Mucosa of descending colon (tissue), 3 donors: ENCODE results near the gene CLDN7. TPM values are rescaled to one million over a fixed set of nuclear protein-coding genes. Genes with fewer than 3 reads are reported as not detected.

Source experiments
- ATAC-seq: fragments of 200-7000 bp; cut with Tn5 transposase; one replicate; pipeline ENCODE4 v1.9.1; 2020; ENCODE audit warnings: mild to moderate bottlenecking, moderate library complexity
- DNase-seq, 3 donors: peaks; one replicate each; pipeline ENCODE4 v3.0.0-alpha.2; 2020
- H3K36me3 ChIP-seq: fragments of 200-600 bp; one replicate; pipeline ENCODE4 v1.8.0; 2021; ENCODE audit warnings: low read depth, mild to moderate bottlenecking
- H3K4me1 ChIP-seq: fragments of 200-600 bp; one replicate; pipeline ENCODE4 v1.8.0; 2021; ENCODE audit warnings: low read depth, mild to moderate bottlenecking
- H3K4me3 ChIP-seq: fragments of 200-600 bp; one replicate; pipeline ENCODE4 v1.8.0; 2021; ENCODE audit warnings: mild to moderate bottlenecking
- H3K9me3 ChIP-seq: fragments of 200-600 bp; one replicate; pipeline ENCODE4 v1.8.0; 2021; ENCODE audit warnings: mild to moderate bottlenecking
- intact Hi-C, 2 donors: fragments of 100-400 bp; cut with DNase I in 1 of 2; cut with micrococcal nuclease in 1 of 2; formaldehyde crosslinking; loops; one replicate each; pipeline versions ENCODE4 v1.11.0 to v1.11.1; 2022; cut with DNase I, micrococcal nuclease
- total RNA-seq, 3 donors: library from RNA; stranded (reverse); fragmentation: NEBNext Ultra II Directional in 2 of 3; extraction: Animal tissue kit (Norgen Biotek cat#: 25700) in 2 of 3; gene quantifications; one replicate each; pipeline versions ENCODE4 v1.2.1 to v1.2.4, GENCODE V29; 2021 to 2023
- TF ChIP-seq, protein P1 (sequence below): fragments of 200-600 bp; IDR thresholded peaks from one replicate; pipeline ENCODE4 v1.8.0; 2022; ENCODE audit warnings: antibody characterized with exemption, mild to moderate bottlenecking
- donor health status: DM: no; HTN: no; CAD: no; lungs with moderate emphysema.
- donor health status: DM: no; HTN: no; CAD: no.
- donor health status: DM: no; HTN: yes; CAD: no.

The CLDN7 gene
- total RNA-seq, 3 donors from 2014 or later, result 586 to 1,244 (median 934) TPM

DNA sequence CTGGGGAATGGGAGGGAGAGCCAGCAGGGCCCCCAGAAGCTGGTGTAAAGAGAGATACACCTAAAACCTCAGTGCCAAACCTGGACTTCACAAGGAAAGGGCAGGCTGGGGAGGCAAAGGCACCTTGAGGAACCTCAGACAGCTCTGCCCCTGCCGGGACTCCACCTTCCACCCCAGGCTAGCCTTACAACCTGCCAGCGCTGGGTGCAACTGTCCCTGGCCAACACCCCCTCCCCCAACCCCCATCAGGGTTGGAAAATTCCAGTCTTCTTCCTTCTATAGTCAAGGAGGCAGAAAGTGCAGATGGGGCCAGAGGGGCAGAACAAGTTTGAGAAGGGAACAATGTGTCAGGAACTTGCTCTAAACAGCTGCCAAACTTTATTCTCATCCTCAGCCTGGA lies 29.9 kb upstream of the CLDN7 start:
- Histone ChIP-seq H3K4me3 (no peak overlapping the region), H3K9me3 (no peaks in the 10 kb centered on the region), H3K4me1 (peaks cover 23% of the 10 kb centered on the region), H3K36me3 (no peaks in the 10 kb centered on the region)
- intact Hi-C loops, result no loop called here
- TF ChIP-seq, protein P1, sequence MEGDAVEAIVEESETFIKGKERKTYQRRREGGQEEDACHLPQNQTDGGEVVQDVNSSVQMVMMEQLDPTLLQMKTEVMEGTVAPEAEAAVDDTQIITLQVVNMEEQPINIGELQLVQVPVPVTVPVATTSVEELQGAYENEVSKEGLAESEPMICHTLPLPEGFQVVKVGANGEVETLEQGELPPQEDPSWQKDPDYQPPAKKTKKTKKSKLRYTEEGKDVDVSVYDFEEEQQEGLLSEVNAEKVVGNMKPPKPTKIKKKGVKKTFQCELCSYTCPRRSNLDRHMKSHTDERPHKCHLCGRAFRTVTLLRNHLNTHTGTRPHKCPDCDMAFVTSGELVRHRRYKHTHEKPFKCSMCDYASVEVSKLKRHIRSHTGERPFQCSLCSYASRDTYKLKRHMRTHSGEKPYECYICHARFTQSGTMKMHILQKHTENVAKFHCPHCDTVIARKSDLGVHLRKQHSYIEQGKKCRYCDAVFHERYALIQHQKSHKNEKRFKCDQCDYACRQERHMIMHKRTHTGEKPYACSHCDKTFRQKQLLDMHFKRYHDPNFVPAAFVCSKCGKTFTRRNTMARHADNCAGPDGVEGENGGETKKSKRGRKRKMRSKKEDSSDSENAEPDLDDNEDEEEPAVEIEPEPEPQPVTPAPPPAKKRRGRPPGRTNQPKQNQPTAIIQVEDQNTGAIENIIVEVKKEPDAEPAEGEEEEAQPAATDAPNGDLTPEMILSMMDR, result no peak
- DNase-seq, result no peak
- ATAC-seq, result no peak

GRCh38 chr17:7290685-7291084 lies 28.4 kb upstream of the CLDN7 start:
- no peak overlapping the region for H3K4me3 ChIP-seq
- peaks cover 14% of the 10 kb centered on the region for H3K4me1 ChIP-seq
- intact Hi-C loops, result no loop called here

GRCh38 chr17:7290166-7290565 lies 27.9 kb upstream of the CLDN7 start:
- H3K4me1 ChIP-seq, result peaks cover 10% of the 10 kb centered on the region
- TF ChIP-seq, protein P1, result no peak
- no peaks in the 10 kb centered on the region for H3K9me3 ChIP-seq
- no peak for DNase-seq
- H3K4me3 ChIP-seq, result no peak overlapping the region
- ATAC-seq, result no peak
- intact Hi-C loops, result no loop called here
- no peaks in the 10 kb centered on the region for H3K36me3 ChIP-seq

More at GRCh38 chr17:7290685-7291084, 28.4 kb upstream of the CLDN7 start:
- Histone ChIP-seq H3K9me3 (no peaks in the 10 kb centered on the region), H3K36me3 (no peaks in the 10 kb centered on the region)
- DNase-seq, result no peak
- ATAC-seq, result no peak
- TF ChIP-seq, protein P1, result no peak

DNA sequence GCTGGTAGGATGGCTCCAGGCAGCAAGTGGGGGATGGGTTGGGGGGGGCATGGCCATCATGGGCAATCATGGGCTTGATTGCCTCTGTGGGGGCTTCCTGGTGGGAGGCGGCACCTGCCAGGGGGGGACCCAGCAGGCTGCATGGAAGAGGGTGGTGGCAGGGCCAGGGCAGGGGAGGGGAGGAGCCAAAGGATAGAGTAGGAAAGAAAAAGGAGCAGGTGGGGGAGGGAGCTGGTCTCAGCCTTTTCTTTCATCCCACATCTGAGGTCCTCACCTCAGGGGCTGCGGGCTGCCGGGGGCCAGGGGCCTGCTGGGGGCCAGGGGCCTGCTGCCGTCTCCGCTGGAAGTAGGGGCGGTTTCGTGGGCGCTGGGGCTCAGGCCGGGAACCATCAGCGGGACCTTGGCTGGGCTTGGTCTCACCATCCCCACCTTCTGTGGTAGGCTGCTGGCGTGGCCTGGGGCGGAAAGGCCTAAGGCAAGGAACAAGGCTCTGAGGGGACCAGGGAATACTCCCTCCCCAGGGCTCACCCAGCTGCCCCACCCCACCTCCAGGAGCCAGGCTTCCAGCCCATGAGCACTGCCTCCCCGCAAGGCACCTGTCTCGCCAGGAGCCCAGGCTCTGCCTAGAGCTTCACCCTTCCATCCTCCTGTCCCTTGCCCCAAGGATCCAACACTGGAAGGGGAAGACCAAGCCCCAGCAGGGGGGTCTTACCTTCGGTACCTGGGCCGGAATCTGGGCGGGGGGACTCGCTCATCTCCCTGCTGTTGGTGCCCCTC lies 27.2 kb upstream of the CLDN7 start:
- ATAC-seq (no peak), DNase-seq (no peak)
- intact Hi-C loops, result no loop called here
- Histone ChIP-seq H3K9me3 (no peaks in the 10 kb centered on the region), H3K4me1 (peaks cover 8% of the 10 kb centered on the region), H3K36me3 (no peaks in the 10 kb centered on the region), H3K4me3 (no peak overlapping the region)
- TF ChIP-seq, protein P1, result no peak

DNA sequence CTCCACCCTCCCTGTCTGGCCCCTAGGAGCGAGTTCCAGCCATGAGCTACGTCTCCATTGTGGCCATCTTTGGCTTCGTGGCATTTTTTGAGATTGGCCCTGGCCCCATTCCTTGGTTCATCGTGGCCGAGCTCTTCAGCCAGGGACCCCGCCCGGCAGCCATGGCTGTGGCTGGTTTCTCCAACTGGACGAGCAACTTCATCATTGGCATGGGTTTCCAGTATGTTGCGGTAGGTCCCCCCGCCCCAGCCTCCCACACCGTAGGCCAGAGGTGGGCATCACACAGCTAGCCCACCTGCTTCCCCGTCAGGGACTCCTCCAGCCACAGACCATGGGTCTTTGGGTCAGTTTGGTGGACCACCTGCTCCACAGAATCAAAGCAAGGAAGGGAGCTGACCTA lies 23.4 kb upstream of the CLDN7 start:
- ATAC-seq, result no peak
- peaks cover 19% of the 10 kb centered on the region for H3K4me1 ChIP-seq
- no peaks in the 10 kb centered on the region for H3K36me3 ChIP-seq
- H3K4me3 ChIP-seq, result no peak overlapping the region
- intact Hi-C loops, result no loop called here
- no peak for DNase-seq
- H3K9me3 ChIP-seq, result no peaks in the 10 kb centered on the region
- TF ChIP-seq, protein P1, result no peak
